Activated naive CD8-positive, alpha-beta T cell treated with anti-CD3 and anti-CD28 coated beads, Interleukin-2, amount 50 U/mL, for 16 hours (primary cell): ENCODE measurements around the gene PPP1CA.
A peak's percentile ranks its signal among the peaks of the same experiment; 100 is the strongest.

ENCODE experiments used
- DNase-seq: peaks from one replicate; pipeline ENCODE4 v3.0.0-alpha.2; 2020; ENCODE audit warnings: low read depth, low spot score

The PPP1CA gene

DNA sequence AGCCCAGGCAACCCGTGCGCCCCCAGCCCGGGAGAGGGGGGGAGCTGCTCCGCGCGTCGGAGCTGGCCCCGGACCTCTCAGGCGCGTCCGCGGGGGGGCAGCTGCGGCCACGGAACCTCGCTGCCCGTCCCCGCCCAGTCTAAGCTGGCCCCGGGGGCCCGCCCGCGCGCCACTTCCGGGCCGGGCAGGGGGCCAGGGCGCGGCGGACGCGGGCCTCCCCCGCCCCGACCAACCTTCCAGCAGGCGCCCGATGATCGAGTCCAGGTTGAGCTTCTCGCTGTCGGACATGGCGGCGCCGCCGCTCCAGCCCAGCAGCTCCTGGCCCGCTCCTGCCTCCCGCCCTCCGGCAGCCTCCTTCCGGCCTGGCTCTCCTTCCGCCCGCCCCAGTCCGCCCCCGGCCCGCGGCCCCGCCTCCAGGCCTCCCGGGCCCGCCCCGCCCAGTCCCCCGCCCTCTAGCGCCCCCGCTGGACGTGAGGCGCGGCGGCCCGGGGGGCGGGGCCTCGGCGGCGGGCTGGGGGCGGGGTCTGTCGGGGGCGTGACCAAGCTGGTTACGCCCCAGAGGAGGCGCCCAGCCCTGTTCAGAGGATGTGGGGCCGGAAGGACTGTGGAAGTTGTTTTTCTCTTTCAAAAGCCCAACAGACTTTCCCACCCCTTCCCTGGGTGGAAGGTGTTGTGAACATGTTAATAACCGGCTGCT lies at the start of gene PPP1CA:
Gene PPP1CA, minus strand, starts transcription at position 364 of the 697 bp plus-strand sequence. Its CDS starts 76 bp downstream, at position 288.
- peak; percentile 79 for DNase-seq

DNA sequence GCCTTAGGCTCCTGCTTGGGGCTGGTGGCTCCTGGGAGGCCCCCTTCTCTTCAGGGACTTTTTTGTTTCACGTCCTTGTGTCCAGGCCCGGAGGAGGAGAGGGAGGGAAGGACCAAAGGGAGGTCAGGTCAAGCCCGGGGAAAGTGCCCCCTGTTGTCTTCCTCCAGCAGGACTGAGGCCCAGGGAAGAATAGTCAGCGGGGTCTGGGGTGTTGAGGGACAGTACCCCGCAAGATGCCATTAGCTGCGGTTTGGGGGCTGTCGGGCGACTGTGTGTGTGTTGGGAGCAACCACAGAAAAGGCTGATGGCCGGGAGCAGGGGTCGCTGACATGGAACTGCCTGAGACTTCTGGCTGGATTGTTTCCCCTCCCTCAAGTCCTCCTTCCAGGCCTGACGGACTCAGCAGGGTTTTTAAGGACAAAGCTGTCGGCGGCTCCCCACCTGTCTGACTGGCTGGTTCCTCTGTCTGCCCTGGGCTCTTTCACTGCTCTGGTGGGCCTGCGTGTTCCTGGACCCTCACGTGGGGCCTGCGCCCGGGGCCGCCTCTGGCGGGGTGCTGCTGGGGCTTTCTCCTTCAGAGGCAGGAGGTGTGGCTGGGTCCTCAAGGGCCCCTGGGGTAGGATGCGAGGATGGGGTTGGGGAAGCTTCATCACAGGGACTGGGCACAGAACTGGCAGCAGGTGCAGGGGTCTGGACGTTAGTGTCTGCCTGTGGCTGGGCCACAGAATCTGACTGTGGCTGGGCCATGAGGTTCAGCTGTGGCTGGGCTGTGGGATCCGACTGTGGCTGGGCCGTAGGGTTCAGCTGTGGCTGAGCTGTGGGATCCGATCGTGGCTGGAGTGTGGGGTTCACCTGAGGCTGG lies 49.4 kb upstream of the PPP1CA start:
- DNase-seq = no peak

GRCh38 chr11:67449116-67449844 lies 47.6 kb upstream of the PPP1CA start:
- DNase-seq = no peak

DNA sequence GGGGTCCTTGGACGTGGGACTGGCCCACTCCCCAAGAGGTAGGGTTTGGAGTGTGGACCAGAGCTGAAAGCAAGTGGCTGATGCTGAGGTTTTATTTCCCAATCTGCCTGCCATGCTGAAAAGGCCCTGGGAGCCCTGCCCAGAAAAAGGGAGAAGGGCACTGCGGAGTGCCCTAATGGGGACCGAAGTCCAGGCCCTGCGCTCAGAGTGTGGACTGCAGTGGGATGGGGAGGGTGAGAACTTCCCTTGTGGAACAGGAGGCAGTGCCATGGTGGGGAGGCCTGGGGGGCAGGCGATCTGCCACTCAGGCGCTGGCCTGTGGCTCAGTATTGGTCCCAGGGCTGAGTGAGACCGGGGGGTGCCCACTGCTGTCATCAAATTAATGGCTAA lies 46.6 kb upstream of the PPP1CA start:
- DNase-seq = no peak

- no peak for DNase-seq
These were observed 43.9 kb upstream of the PPP1CA start for GRCh38 chr11:67445515-67445914.

DNA sequence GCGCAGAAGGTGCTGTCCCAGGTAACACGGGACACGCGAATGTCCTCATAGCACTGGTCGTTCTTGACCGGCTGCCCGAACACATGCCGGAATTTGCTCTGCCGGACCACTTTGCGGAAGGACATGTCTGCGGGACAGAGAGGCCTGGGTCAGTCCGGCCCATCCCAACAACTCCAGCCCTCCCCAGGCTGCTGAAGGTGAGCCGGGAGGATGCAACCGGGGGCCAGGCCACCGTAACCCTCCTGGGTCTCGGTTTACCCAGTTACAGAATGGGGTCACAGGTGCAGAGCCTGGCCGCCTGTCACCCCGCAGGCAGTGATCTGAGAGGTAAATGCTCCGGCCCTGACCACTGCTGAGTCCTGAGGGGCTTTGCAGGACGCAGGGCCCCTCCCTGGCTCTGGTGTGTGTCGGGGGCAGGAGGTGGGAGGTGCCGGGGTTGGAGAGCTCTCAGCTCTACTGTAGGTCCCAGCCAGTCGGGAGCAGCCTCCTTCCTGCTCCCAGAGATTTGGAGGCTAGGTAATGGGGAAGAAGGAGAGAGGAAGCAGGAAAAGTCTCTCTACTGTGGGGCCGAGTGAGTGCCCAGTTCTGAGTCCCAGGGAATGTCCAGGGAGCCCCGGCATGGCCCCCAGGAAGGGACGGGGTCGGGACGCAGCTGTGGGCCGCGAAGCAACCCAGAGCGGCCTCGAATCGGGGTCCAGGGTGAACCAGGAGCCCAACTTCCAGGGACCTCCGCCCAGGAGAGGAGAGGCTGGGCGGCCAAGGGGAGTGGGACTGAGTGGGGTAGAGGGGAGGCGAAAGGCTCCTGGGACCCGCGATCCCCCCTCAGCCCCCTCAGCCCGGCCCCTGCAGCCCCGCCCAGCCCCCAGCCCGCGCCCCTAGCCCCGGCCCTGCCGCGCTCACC lies 41.1 kb upstream of the PPP1CA start:
- DNase-seq = no peak

GRCh38 chr11:67441731-67442351 lies 40.2 kb upstream of the PPP1CA start:
- no peak for DNase-seq

- no peak for DNase-seq
These were observed 39.5 kb upstream of the PPP1CA start for GRCh38 chr11:67441098-67441563.

- DNase-seq = no peak
These were observed 38.8 kb upstream of the PPP1CA start for GRCh38 chr11:67440229-67441097.

- no peak for DNase-seq
These were observed 37.9 kb upstream of the PPP1CA start for GRCh38 chr11:67439321-67440228.

GRCh38 chr11:67438158-67438902 lies 36.7 kb upstream of the PPP1CA start:
- DNase-seq = peak; percentile 59

DNA sequence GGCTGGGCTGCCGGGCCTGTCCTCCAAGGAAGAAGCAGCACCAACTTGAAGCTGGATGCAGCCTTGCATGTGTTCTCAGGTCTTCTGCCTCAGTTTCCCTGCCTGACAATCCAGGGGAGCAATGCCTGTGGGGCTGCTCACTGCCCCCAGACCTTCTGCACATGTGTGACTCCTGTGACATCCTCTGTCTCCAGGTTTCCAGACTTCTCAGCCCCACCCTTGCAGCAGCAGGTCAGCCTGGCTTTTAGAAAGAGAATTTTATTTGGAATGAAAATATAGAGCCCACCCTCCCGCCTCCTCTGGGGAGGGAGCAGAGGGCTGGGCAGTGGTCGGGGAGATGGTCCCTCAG lies 36.1 kb upstream of the PPP1CA start:
- DNase-seq = no peak

DNA sequence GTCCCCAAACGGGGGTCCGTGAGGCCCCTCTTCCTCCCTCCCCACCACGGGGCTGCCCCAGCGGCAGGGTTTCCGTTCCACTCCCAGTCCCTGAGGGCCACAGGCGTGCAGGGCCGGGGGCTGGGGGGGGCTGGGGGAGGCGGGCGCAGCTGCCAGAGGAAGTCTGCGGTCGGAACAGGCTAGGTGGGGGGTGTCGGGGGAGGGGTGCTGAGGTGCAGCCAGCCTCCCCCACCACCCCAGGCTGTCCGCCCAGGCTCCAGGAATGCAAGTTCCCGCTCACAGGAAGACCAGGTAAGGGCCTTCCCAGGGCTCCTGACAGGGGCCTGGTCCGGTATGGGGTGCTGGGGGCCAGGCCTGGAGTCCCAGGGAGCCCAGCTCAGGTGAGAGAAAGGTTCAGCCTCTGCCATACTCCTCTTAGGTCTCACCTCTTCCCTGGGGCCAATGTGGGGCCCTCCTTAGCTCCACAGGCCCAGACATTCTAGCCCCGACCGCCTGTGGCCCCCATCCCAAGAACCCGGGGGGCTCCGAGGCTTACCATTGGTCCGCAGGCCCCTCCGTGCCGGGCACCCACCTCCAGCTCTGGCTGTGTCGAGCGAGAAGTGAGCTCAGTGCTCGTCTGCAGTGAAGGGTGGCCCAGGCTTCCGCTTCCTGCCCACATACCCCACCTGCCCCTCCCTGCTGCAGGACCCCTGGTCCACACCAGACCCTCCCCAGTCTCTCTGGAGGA lies 35.6 kb upstream of the PPP1CA start, which contains the start of gene PTPRCAP:
Gene PTPRCAP, minus strand, starts transcription at position 601 of the 727 bp plus-strand sequence. Its CDS starts 63 bp downstream, at position 538.
- DNase-seq = peak; percentile 44

- peak; percentile 44 for DNase-seq
These were observed 34.9 kb upstream of the PPP1CA start for GRCh38 chr11:67436459-67437081.

DNA sequence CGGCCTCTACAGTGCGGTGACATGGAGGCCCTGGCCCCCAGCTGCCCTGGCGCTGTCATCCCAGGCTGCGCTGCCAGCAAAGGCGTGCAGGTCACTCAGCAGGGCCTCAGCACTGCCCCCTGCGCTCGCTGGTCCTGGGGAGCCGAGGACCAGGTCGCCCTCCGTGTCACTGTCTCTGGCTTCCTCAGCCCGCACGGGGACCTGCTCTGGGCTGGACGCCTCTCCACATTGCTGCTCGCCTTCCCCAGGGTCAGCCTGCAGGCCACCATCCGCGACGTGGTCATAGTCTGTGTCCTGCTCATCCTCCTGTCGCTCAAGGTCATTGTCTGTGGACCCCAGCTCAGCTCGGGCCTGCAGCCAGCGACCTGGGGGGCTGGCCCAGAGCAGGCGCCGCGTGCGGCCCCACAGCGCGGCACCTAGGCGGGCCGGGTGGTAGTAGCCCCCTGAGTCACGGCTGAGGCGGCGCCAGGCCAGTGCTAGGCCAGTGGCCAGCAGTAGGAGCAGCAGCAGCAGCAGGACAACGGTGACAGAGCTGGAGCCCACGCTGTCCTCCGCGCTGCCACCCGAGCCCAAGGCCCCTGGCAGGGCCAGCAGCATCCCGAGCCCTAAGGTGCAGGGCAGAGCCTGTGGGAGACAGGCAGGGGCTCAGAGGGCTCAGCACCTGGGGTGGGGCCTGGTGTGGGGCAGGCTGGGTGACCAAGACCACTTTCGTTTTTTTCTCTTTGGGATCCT lies 34.2 kb upstream of the PPP1CA start:
- DNase-seq = no peak
